Muscle layer of duodenum (tissue), 2 donors: Measurements from ENCODE around the gene TM9SF1.

ENCODE experiments used
- H3K27ac ChIP-seq: one replicate; pipeline ENCODE4 v1.7.0; 2013; ENCODE audit warnings: mild to moderate bottlenecking, low read length
- H3K27me3 ChIP-seq: one replicate; pipeline ENCODE4 v1.7.0; 2013; ENCODE audit warnings: low read depth, mild to moderate bottlenecking, control low read depth, low read length
- H3K36me3 ChIP-seq, 2 donors: one replicate each; pipeline ENCODE4 v1.7.0; 2013; ENCODE audit warnings: low read length in 2 of 2, control low read depth in 1 of 2, mild to moderate bottlenecking in 1 of 2; ENCODE audit not compliant: insufficient read depth in 2 of 2, control insufficient read depth in 1 of 2
- H3K4me1 ChIP-seq, 2 donors: one replicate each; pipeline ENCODE4 v1.7.0; 2013; ENCODE audit warnings: low read length in 2 of 2, mild to moderate bottlenecking in 2 of 2, control low read depth in 1 of 2, moderate library complexity in 1 of 2; ENCODE audit not compliant: insufficient read depth in 2 of 2, control insufficient read depth in 1 of 2
- H3K4me3 ChIP-seq, 2 donors: one replicate each; pipeline ENCODE4 v1.7.0; 2013; ENCODE audit warnings: low read length in 2 of 2, low read depth in 1 of 2, mild to moderate bottlenecking in 1 of 2
- H3K9me3 ChIP-seq, 2 donors: one replicate each; pipeline ENCODE4 v1.7.0; 2013; ENCODE audit warnings: low read length in 2 of 2, control low read depth in 1 of 2, mild to moderate bottlenecking in 1 of 2; ENCODE audit not compliant: control insufficient read depth in 1 of 2
- donor health status: healthy.

The TM9SF1 gene

DNA sequence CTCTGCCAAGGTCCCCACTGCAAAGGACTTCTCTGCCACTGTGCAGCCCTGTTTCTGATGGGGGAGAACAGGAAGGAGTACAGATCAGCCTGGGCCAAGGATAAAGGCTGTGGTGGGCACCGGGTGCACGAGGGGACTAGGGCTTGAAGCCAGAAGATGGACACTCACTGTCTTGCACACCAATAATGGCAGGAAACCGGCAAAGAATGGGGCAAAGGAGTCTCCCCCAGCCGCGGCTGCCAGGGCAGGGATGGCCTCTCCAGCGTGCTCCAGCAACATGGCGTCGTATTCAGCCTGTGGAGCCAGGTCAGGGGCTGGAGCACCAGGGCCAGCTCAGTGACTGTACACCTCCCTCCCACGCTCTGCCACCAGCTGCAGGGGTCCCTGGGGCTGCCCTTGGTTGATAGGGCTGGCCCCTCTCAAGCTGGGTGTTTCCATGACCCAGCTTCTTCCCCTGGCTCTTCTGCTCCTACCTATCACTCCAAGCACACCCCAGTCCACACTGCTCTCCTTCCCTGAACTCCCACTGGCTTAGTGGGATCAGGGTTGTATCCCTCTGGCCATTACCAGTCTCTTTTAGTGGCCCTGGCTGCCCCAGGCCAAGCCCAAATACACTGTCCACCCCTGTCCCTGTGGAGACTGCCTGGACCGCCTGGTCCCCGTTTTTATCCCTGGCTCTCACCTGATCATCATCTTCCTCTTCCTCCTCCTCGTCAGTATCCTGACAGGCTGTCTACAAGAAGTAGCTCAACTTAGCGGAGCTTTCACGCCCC lies 12.9 kb downstream of the TM9SF1 start:
- Histone ChIP-seq H3K9me3 (no peaks in the 10 kb centered on the region), H3K27me3 (no peaks in the 10 kb centered on the region), H3K4me1 (peaks cover 0 to 5% of the 10 kb centered on the region in 2 donors), H3K4me3 (no peak overlapping the region), H3K27ac (no peak overlapping the region), H3K36me3 (peaks cover 53 to 94% of the 10 kb centered on the region in 2 donors)

DNA sequence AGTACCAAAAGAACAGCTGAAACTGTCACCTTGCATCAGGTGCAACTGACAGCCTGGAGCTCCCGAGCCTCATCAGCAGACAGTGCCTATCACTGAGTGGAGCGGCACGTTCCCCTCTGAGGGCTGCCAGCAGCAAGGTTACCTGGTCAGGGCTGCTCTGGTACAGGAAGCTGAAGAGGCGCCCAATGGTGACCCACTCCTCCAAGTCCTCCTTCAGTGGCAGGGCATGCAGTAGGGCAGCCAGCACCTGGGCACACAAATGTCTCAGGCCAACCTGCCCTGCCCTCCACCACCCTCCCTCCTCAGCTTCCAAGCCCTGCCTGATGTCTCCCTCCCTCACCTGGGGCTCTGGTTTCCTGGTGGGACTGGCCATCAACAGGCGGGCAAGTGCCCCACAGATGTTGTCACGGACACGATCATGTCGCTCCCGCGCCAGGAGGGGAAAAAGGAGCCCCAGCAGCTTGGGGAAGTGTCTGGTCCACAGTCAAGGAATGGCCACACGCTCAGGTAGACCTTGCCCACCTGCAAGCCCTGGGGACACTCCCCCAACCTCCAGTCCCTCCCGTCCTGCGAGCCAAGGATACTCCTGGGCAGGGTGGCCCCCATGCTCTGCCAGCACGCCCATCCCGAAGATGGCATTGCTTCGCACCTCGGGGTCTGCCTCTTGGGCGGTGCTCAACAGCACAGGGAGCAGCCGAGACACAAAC lies 13.7 kb downstream of the TM9SF1 start:
- Histone ChIP-seq H3K4me3 (no peak overlapping the region), H3K9me3 (no peaks in the 10 kb centered on the region), H3K36me3 (peaks cover 54 to 98% of the 10 kb centered on the region in 2 donors), H3K4me1 (peaks cover 0 to 3% of the 10 kb centered on the region in 2 donors), H3K27me3 (no peaks in the 10 kb centered on the region), H3K27ac (no peak overlapping the region)

DNA sequence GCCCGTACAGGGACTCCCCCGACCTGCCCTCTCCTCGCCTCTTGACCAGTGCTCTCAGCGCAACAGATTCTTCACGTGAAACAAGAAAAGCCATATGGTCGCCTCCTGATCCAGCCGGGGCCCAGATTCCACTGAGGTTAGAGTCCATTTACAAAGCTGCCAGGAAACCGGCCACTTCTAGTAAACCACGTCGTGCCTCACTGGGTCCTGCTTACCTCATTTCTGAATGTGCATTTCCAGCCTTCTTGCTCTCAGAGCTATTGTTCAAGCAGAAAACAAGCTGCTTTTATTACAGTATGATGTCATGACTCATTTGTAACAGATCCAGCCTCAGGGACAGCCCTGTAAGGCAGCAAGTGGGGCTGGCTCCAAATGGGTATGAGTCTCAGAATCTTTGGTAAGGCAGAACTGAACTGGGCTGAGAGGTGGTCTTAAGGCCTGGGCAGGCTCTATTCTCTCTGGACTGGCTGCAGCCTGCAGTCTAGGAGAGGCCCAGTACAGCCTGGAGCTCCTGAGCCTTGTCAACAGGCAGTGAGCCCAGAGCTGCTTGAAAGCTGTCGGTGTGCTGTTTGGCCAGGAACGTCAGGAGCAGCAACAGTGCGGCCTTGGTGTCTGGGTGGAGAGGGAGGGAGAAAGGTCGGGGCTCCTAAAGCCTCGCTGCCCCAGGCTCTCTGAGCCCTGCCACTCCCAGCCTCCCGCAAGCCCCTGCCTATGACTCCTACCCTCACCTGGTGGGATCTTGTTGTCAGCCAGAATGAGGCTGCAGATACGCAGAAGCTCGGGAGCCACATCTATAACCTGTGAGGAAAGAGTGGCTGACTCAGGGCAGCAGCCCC lies 15.1 kb downstream of the TM9SF1 start:
- no peak overlapping the region for H3K4me3 ChIP-seq
- peaks cover 0 to 3% of the 10 kb centered on the region in 2 donors for H3K4me1 ChIP-seq
- peaks cover 46 to 86% of the 10 kb centered on the region in 2 donors for H3K36me3 ChIP-seq
- peak overlapping the region; percentile 65 for H3K27ac ChIP-seq
- H3K9me3 ChIP-seq: no peaks in the 10 kb centered on the region
- no peaks in the 10 kb centered on the region for H3K27me3 ChIP-seq

DNA sequence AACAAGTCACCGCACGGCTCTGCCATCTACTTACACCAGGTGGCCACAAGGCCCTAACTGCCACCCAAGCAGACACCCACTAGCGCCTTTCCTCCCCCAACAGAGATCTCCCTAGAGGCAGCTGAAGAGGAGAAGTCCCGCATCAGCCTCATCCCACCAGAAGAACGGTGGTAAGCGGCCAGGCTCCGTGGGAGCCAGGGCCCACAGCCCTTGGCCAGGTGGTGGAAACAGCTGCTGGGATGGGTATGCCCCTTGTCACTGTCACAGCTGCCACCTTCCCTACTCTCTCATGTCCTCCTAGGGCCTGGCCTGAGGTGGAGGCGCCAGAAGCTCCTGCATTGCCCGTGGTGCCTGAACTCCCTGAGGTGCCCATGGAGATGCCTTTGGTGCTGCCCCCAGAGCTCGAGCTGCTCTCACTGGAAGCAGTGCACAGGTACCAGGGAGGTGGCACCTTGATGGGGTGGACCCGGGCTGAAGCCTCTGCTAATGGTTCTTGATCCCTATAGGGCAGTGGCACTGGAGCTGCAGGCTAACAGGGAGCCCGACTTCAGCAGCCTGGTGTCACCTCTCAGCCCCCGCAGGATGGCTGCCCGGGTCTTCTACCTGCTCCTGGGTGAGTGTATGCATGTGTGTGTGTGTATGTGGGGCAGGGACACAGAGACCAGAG lies 15.8 kb downstream of the TM9SF1 start:
- Histone ChIP-seq H3K4me1 (peaks cover 0 to 3% of the 10 kb centered on the region in 2 donors), H3K9me3 (no peaks in the 10 kb centered on the region), H3K27me3 (no peaks in the 10 kb centered on the region), H3K4me3 (no peak overlapping the region), H3K36me3 (peaks cover 45 to 81% of the 10 kb centered on the region in 2 donors), H3K27ac (peak overlapping the region; percentile 65)

DNA sequence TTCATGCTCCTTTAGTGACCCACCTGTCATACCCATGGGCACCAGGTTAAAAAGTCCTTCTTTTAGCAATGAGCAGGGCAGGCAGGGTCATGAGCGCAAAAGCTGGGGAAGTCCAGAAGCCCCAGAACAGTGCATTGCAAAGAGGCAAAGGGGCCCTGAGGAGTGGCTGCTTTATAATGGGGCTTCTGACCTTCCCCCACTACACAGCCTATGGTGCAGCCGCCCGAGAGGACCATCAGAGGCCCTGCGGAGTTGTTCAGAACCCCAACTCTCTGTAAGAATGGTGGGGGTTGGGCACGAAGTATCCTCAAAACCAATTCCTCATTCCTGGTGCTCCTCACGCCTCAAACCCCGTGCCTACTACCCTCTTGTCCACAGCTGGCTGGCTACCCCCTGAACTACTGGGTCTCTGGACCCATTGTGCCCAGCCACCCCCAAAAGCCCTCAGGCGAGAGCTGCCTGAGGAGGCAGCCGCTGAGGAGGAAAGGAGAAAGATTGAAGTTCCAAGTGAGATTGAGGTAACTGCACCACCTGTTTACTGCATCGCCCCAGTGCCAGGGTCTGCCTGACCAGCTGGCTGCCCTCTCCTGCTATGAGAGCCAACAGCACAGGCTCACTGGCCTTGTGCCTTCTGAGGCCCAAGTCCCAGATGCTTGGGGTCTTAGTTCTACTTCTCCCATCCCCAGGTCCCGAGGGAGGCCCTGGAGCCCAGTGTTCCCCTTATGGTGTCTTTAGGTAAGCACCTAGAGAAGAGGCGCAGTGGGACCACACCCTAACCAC lies 16.7 kb downstream of the TM9SF1 start:
- peaks cover 42 to 73% of the 10 kb centered on the region in 2 donors for H3K36me3 ChIP-seq
- no peaks in the 10 kb centered on the region for H3K9me3 ChIP-seq
- H3K4me1 ChIP-seq: peaks cover 0 to 3% of the 10 kb centered on the region in 2 donors
- H3K27me3 ChIP-seq: no peaks in the 10 kb centered on the region
- H3K27ac ChIP-seq: no peak overlapping the region
- H3K4me3 ChIP-seq: no peak overlapping the region

DNA sequence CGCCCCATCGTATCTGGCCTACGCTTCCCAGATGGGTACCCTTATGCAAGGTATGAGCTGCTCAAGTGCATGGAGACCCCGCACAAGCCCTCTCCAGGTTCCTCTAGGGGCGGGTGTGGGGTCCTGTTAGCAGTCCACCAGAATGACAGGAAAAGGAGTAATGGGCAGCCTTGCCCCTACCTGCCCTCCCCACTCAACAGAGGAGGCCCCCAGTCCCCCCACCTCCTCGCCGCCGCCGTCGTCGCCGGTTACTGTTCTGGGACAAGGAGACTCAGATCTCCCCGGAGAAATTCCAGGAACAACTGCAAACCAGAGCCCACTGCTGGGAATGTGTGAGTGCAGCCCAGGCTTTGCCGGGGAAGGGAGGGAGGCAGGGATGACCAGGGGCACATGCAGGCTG lies 17.4 kb downstream of the TM9SF1 start:
- H3K36me3 ChIP-seq: peaks cover 37 to 66% of the 10 kb centered on the region in 2 donors

DNA sequence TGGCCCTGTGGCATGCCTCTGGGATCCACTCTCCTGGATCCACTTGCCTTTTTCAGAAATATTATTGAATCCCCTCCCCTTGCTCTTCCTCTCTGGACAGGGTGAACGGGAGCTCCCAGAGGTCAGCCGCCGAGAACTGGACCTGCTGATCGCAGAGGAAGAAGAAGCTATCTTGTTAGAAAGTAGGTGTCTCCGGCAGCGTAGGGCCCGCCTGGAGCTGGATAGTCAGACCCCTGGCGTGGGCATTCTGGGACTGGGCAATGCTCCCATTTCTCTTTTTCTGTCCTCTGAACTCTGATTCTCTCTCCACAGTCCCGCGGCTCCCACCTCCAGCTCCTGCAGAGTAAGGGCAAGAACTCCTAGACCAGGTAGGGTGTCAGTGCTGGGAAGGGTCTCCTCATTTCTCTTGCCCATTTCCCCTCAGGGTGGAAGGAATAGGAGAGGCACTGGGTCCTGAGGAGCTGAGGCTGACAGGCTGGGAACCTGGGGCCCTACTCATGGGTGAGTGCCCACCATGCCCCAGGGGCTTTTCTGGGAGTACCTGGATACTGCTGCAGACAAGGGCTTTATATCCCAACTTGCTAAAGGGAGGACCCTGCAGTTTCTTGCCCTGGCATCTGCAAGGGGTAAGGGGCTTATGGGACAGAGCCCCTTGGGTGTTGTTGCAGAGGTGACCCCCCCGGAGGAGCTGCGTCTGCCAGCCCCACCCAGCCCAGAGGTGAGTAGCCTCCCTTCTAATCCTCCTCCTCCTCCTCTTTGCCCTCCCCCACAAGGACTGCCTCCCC lies 18.0 kb downstream of the TM9SF1 start:
- H3K4me1 ChIP-seq: peaks cover 0 to 6% of the 10 kb centered on the region in 2 donors
- H3K27me3 ChIP-seq: no peaks in the 10 kb centered on the region
- peaks cover 33 to 60% of the 10 kb centered on the region in 2 donors for H3K36me3 ChIP-seq
- H3K9me3 ChIP-seq: no peaks in the 10 kb centered on the region
- no peak overlapping the region for H3K27ac ChIP-seq
- H3K4me3 ChIP-seq: no peak overlapping the region

More for the DNA sequence above, 17.4 kb downstream of the TM9SF1 start:
- Histone ChIP-seq H3K9me3 (no peaks in the 10 kb centered on the region), H3K27me3 (no peaks in the 10 kb centered on the region), H3K4me1 (peaks cover 0 to 3% of the 10 kb centered on the region in 2 donors), H3K27ac (no peak overlapping the region), H3K4me3 (no peak overlapping the region)

DNA sequence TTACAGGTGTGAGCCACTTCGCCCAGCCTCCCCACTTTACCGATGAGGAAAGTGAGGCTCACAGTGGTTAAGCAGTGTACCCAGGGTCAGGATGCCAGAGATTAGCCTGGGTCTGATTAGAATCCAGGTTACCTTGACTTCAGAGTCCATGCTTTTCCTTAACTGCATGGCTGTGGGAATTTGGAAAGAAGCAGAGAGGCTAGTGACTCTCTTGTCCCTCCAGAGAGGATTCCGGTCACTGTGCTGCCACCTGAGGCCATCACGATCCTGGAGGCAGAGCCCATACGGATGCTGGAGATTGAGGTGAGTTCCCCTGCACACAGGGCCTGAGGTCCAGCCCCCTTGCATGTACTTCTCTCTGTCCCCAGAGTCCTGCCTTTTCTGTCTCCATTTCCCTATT lies 18.6 kb downstream of the TM9SF1 start:
- Histone ChIP-seq H3K4me3 (no peak overlapping the region), H3K9me3 (no peaks in the 10 kb centered on the region), H3K36me3 (peaks cover 27 to 53% of the 10 kb centered on the region in 2 donors), H3K27me3 (no peaks in the 10 kb centered on the region), H3K4me1 (peaks cover 0 to 10% of the 10 kb centered on the region in 2 donors), H3K27ac (no peak overlapping the region)

DNA sequence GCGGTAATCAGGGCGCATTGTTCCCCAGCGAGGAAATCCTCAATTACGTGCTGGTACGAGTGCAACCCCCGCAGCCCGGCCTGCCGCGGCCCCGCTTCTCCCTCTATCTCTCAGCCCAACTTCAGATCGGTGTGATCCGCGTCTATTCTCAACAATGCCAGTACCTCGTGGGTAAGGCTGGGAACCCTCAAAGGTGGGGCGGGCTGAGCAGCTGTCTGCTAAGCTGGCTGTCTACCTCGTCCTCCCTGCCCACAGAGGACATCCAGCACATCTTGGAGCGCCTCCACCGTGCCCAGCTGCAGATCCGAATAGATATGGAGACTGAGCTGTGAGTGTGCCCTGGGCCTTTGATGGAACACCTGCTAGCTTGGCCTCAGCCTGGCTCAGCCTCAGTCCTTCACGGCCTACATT lies 22.4 kb downstream of the TM9SF1 start:
- Histone ChIP-seq H3K4me3 (no peak overlapping the region), H3K27ac (no peak overlapping the region), H3K36me3 (peaks cover 13 to 18% of the 10 kb centered on the region in 2 donors), H3K27me3 (no peaks in the 10 kb centered on the region), H3K4me1 (peaks cover 0 to 7% of the 10 kb centered on the region in 2 donors), H3K9me3 (no peaks in the 10 kb centered on the region)
